Measurements from ENCODE around the gene ZC2HC1C. TPM values are rescaled to one million over a fixed set of nuclear protein-coding genes. Genes with fewer than 3 reads are reported as not detected.

The ZC2HC1C gene
- total RNA-seq, 1 experiment from 2014 or later: 1.4 TPM

DNA sequence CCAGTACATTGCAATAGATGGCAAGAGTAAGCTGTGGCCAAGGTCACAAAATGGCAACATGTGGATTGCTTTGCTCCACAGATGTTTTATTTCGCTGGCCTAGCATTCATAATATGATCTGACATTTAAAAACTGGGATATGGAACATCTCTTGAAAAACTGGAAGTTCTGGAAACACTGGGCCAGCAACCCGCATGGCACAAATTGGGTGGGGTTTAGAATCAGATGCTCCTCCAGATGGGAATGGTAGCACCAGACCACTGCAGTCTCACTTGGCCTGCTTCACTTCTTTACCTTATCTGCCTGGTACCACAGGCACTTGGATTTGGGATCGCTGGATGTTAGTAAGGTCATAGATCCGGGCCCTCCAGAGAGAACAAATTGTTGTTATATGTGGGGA, 10.1 kb downstream of the ZC2HC1C start:
- no peak overlapping the region for H2AFZ ChIP-seq (ENCODE audit: low read length)
- WGBS (ENCODE audit: extremely low coverage, insufficient read length, low lambda C conversion rate): no CpG with 5 or more reads among the region's 4 CpGs
- TF ChIP-seq, protein P1, sequence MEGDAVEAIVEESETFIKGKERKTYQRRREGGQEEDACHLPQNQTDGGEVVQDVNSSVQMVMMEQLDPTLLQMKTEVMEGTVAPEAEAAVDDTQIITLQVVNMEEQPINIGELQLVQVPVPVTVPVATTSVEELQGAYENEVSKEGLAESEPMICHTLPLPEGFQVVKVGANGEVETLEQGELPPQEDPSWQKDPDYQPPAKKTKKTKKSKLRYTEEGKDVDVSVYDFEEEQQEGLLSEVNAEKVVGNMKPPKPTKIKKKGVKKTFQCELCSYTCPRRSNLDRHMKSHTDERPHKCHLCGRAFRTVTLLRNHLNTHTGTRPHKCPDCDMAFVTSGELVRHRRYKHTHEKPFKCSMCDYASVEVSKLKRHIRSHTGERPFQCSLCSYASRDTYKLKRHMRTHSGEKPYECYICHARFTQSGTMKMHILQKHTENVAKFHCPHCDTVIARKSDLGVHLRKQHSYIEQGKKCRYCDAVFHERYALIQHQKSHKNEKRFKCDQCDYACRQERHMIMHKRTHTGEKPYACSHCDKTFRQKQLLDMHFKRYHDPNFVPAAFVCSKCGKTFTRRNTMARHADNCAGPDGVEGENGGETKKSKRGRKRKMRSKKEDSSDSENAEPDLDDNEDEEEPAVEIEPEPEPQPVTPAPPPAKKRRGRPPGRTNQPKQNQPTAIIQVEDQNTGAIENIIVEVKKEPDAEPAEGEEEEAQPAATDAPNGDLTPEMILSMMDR (conservative IDR thresholded peaks at IDR 0.05): no peak

More for the DNA sequence above, 10.1 kb downstream of the ZC2HC1C start:
- H3K27ac Mint-ChIP-seq: no peak overlapping the region
- no peak overlapping the region for H2BK5ac ChIP-seq (ENCODE audit: insufficient read length, low read length)
- H3K4me2 ChIP-seq (ENCODE audit: insufficient read depth, insufficient read length, low read length): no peak overlapping the region
- no peaks in the 10 kb centered on the region for H4K20me1 ChIP-seq (ENCODE audit: control insufficient read depth, insufficient read depth, insufficient read length)
- no peak overlapping the region for H4K91ac ChIP-seq (ENCODE audit: insufficient read length, low read depth, low read length)
- H3K9me3 ChIP-seq (ENCODE audit: control insufficient read depth, low read depth, low read length): no peaks in the 10 kb centered on the region
- no peak overlapping the region for H2BK120ac ChIP-seq (ENCODE audit: low read depth, low read length, poor library complexity, severe bottlenecking)
- H2BK12ac ChIP-seq (ENCODE audit: insufficient read length, low read depth, low read length): no peak overlapping the region
- no peak overlapping the region for H3K23ac ChIP-seq (ENCODE audit: insufficient read length, low read depth, low read length)
- no peaks in the 10 kb centered on the region for H3K9me3 Mint-ChIP-seq
- H3K36me3 Mint-ChIP-seq (ENCODE audit: insufficient read depth in 1 of 3, low read depth in 3 of 3): peaks cover 4 to 27% (median 10%) of the 10 kb centered on the region in 3 experiments; a peak in 6 of 7 replicates
- no peak overlapping the region for H3T11ph ChIP-seq (ENCODE audit: low read length)
- no peaks in the 10 kb centered on the region for H3K27me3 ChIP-seq (ENCODE audit: insufficient read depth, low read length)
- no peak overlapping the region for H3K14ac ChIP-seq (ENCODE audit: insufficient read depth, low read length)
- no peak overlapping the region for H2BK15ac ChIP-seq (ENCODE audit: low read depth, low read length)
- no peak overlapping the region for H4K8ac ChIP-seq (replicated peaks; ENCODE audit: insufficient read length, low read depth, low read length)
- no peak overlapping the region for H3K27ac ChIP-seq (ENCODE audit: insufficient read length, low read depth, low read length)
- H3K4me3 Mint-ChIP-seq: no peak overlapping the region
- no peak overlapping the region for H2AK5ac ChIP-seq (ENCODE audit: insufficient read length, low read length)
- DNase-seq: no peak
- H3K4me1 ChIP-seq (ENCODE audit: insufficient read depth, low read length): no peaks in the 10 kb centered on the region
- no peaks in the 10 kb centered on the region for H3K4me1 Mint-ChIP-seq
- no peaks in the 10 kb centered on the region for H3K27me3 Mint-ChIP-seq (ENCODE audit: low read depth)
- no peaks in the 10 kb centered on the region for H3K79me2 ChIP-seq (ENCODE audit: insufficient read depth, low read length)
- H2BK20ac ChIP-seq (ENCODE audit: low read depth, low read length, poor library complexity, severe bottlenecking): no peak overlapping the region
- no peak overlapping the region for H3K56ac ChIP-seq (ENCODE audit: insufficient read length, low read depth, low read length)
- no peak overlapping the region for H3K18ac ChIP-seq (ENCODE audit: insufficient read length, low read depth, low read length)
- no peak overlapping the region for H4K5ac ChIP-seq (ENCODE audit: insufficient read length, low read depth, low read length)
- H3K79me1 ChIP-seq (ENCODE audit: insufficient read depth, low read depth, low read length, poor library complexity, severe bottlenecking): no peaks in the 10 kb centered on the region
- no peak overlapping the region for H3K9ac ChIP-seq (ENCODE audit: extremely low read depth, insufficient read length, low read length)
- H3K23me2 ChIP-seq (ENCODE audit: insufficient read length, low read depth, low read length, poor library complexity, severe bottlenecking): no peaks in the 10 kb centered on the region
- H3K4ac ChIP-seq (ENCODE audit: low read depth, low read length): no peak overlapping the region
